Measurements from ENCODE around the gene ZDHHC7.

- no peak for TF ChIP-seq POLR2A (IDR thresholded peaks at IDR 0.05)
- no peak for TF ChIP-seq CTCF (IDR thresholded peaks at IDR 0.05)
- no peak for TF ChIP-seq EP300 (IDR thresholded peaks at IDR 0.05)
These were observed 46.8 kb downstream of the ZDHHC7 start for GRCh38 chr16:84964386-84965128.
